Epidermal melanocyte (primary cell): ENCODE measurements around the gene THRB.
"Not testable (repeated sequence)": the region's sequence is repeated elsewhere in the genome, so short reads cannot be mapped to it uniquely, and the experiment has no call there.

Experiments
- DNase-seq: peaks from one replicate; pipeline ENCODE4 v3.0.0; 2011; ENCODE audit warnings: low spot score; ENCODE audit not compliant: insufficient read length

Gene THRB

DNA sequence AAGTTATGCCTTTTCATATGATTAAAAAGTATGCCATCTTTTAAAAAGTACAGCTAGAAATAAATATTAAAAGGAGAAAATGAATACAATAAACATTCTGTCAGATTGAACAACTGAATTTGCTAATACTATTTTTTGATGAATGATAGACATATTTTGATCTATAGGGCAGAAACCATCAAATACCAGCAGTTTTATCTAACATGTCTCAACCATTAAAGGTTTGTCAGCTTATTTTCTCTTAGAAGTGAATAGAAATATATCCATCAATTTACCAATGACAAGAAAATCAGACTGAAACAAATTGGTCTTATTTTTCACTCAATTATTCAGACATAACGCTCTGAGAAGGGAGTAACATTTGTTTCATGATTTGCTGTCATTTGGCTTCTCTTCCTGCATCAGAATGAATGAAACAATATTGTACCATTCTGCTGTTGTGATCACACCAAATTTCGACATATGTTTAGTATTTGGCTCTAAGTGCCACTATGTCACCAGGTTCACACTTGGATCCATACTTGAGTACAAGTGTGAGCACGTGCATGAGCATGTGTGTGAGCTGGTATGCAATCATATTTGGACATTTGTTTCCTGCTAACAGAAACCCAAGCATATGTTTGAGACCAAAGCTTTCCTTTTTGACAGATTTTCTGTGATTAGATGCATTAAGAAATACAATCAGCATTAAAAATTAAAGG lies 86.5 kb downstream of the THRB start:
- DNase-seq, result no peak

DNA sequence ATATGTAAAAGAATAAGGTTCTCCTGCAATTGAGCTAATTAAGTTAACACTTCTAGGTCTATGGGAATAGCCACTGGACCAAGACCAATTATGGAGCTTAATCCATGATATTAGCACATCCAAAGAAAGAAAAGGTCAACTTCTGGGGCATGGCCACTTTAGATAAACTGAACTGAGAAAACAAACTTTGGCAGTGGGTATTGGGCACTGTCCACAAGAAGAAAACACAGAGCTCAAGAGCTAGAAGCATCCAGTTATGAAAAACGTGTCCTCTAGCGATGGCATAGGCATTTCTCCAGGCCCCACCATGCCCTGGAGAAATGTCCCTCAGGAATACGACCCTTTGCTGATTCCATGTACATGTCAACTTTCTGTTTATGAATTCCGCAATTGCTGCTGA lies 87.8 kb downstream of the THRB start:
- DNase-seq, result no peak

DNA sequence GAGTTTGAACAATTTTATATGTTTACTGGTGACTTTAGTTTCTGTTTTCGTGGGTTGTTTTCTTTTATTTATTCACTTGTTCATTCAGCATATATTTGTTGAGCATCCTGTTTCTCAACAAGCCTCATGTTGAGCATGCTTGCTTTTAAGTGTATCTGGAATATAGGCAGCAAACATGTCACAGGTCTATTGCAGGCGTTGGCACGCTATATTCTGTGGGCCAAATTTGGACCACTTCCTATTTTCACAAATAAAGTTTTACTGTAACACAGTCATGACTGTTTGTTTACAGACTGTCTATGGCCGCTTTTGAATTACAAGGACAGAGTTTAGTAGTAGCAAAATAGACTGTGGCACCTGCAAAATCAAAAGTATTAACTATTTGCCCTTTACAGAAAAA lies 89.6 kb downstream of the THRB start:
- no peak for DNase-seq

DNA sequence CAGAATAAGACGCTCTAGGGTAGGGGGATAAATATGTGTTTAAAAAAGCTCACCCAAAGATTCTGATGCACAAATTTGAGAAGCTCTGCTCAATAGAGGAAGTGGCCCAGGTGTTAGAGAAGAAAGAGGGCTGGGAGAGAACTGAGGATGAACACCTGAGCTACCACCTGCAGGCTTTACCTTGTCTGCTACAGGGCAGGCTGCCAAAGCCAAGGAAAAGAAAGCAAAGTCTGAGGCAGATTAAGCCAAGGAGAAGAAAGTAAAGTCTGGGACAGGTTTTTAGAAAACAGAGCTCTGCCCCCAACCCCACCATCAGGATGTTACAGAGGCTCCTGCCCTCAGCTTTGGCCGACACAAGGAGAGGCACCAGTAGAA lies 92.9 kb downstream of the THRB start:
- no peak for DNase-seq

DNA sequence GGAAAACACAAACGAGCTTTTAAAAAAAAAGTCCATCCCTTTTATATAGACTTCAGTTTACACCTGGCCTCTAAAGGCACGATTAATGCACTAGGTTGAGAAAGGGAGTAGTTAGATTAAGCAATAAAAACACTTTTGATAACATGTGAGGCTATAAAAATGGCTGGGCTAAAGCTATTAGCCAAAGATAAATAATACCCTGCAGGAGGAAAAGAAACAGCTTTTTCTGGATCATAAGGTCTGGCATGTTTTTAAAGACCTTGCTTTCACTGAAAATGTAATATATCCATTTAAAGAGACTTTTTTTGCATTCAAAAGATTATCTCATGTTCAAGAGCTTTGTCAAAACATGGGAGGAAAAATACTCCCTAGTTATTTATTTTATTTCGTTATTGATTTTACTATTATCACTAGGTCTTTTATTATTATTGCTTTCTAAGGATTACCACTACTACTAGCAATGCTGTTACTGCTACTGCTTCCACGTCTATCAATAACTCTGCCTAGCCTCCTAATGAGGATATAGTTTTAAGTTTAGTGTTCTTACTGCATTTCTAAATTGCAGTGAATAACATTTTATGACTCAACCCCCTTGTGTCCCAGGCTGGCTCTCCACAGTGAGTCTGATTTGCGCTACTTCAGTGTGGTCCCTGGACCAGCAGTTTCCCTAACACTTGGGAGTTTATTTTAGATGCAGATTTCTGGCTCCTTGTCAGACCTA lies 93.4 kb downstream of the THRB start:
- no peak for DNase-seq

DNA sequence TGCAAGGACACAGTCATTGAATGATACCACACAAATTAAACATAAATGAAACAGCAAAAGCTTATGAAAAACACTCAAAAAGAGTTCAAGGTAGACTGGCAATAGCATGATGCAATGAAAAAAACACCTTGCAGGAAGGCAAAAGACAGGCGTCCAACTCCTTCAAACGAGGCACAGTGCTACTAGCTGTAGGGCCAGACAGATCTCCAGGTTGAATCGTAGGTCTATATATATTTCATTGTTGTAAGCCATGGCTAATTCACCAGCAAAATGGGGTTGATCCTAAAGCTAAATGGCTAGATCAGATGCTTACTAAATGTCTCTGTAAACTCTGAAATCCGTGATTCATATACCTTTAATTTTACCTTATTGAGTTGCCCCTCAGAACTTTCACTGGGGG lies 94.2 kb downstream of the THRB start:
- no peak for DNase-seq

DNA sequence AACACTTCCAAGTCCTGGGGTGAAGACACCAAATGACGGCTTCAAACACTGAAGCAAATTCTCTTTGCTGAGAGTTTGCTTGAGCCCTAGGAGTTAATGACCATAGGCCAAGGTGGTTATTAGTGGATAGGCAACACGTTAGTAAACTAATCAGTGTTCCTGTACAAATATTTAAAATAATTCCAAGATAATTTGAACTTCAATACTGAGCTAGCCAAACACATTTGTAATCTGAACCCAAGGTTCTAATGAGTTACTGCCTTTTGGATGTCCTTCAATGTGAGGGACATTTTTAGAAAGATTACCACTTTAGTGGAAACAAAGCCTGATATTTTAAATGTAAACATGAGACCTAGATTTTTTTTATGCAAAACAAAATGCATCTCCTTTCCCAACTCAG lies 94.6 kb downstream of the THRB start:
- no peak for DNase-seq

DNA sequence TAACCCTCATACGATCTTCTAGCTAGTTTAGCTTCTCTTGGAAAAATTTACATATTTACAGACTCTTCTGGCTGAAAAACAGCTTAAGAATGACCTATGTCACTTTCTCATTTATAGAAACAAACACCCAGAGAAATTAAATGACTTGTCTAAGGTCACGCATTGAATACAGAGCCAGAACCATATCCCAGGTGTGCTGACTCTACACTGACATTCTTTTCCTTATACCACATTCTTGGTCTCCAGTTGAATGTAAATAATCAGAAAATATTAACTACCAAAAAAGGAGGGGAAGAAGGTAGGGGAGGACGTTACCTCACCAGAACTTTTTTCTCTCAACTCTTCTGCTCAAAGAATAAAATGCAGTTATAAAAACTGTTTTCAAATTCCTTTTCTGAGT lies 95.0 kb downstream of the THRB start:
- no peak for DNase-seq

DNA sequence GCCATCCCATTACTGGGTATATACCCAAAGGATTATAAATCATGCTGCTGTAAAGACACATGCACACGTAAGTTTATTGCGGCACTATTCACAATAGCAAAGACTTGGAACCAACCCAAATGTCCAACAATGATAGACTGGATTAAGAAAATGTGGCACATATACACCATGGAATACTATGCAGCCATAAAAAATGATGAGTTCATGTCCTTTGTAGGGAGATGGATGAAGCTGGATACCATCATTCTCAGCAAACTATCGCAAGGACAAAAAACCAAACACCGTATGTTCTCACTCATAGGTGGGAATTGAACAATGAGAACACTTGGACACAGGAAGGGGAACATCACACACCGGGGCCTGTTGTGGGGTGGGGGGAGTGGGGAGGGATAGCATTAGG lies 95.9 kb downstream of the THRB start:
- not testable (repeated sequence) for DNase-seq

DNA sequence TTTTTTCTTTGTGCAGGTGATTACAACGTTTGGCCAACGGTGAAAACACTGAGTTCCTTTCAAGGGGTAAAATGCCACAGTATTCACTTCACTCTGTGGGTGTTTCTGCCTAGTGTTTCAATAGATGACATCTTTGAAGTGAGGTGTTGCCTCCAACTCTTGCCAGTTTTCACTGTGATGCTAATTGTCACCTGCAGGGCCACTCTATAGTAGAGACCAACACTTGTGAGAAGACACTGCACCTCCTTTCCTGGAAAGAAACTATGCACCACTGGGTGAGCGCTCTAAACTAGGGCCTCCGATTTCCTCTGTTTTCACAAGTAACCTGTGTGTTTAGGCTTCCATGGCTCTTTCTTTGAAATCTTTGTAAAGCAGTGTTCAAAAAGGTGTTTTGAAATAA lies 98.3 kb downstream of the THRB start:
- DNase-seq, result no peak

DNA sequence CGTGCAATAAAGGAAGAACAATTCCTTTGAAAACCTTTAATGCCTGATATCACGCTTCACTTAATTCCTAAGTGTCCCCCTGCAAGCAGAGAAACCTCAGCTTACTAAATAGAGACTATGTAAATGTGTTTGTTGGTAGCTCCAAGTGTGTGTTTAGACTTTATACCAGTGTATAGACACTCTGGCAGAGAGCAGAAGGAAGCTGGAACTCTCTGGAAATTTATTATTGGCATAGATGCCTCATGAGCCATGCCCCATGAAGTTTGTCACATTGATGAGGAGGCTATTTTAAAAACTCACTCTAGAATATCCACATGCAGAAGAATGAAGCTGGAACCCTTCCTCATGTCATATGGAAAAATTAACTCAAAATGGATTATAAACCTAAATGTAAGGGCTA lies 99.9 kb downstream of the THRB start:
- DNase-seq, result no peak

DNA sequence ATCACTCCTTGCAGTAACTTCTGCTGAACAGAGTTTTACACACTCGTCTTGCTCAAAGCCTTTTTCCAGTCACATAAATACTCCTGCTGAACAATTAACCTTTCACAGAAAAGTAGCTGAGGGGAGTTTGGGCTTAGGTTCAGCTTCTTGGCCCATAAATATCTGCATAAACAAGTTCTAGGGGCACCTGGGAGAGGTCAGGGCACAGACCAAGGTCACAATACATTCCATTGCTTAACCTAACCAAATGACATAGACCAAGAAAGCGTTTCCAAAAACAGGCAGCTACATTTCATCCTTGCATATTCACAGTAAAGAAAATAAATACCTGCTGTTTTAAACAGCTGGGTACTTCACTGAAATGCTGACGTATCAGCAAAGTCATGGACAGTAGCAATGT lies 101.3 kb downstream of the THRB start:
- DNase-seq, result no peak

DNA sequence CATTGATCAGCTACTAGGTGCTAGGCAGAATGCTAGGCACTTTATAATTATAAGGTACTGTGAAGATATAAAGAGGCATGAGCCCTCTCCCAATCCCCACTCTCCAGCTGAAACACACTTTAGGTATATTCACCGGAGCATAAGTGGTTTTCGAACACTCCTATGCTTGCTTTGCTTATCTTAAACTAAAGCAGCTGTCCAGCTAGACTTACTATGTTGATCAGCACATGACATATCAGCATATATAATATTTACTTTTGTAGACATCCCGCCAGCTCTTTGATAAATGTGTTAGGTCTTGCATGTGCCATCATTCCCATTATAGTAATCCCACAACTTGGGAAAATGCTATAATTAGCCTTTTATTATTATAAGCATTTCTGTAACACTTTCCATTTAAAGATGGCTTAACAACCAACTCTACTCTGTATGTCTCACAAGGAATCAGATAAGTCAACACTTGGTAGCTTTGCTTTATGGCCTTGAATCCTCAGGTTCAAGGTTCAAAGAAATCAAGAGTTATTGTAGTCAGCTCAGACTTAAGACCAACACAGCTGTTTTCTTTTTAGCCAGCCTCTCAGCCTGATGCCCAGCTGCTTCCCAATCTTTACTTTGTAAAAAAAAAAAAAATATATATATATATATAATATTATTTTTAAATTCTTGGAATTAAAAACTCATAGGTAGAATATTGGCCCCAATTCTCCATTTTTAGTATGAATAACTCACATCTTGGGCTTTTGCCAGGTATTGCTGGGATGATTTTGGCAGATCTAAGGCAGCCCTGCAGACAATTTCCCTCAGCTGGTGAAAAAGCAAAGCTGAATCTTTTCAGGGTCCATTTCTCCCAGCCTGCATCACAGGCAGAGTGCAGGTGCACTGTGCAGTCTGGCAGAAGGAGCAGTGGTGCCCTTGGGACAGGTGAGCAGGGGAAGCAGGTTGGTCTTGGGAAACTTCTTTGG lies 104.2 kb downstream of the THRB start:
- no peak for DNase-seq

DNA sequence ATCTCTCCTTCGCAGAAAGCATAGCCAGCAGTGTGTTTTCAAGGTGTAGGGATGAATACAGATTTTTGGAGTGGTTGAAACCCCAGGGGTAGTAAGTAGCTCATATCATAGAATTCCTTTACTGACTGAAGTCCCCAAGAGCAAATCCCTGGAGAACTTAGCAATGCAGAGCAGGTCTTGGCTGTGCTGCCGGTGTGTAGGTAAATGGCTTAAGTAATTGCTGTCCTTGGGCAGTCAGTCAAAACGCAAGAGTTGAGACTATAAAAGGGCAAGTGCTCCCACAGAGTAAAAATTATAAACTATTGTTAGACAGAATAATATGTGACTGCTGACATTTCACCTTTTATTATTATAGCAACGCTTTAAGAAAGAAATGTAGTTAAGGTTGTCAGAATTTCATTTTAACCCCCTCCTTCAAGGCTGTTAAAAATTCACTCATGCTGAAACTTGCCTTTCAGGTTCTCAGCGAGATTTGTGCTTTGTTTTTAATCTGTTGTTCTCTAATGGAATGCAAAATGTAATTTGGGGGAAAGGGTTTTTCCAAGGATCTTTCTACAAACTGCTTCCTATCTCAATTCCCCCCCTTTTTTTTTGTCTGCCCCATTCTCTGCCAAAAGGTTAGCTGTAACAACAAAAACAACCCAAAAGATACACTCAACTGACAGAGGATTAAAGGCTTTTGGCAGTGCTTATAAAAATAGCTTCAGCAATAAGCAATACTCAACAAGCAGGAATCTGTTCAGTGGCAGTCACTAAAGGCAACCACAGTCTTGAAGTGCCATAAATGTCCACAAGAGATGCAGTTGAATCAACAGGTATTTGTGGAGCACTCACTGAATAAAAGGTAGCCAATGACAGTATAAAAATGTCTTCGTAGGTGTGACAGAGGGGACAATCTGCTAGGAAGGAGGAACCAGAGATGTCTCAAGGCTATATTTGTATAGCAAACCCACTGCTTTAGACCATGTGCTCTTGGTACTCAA lies 105.3 kb downstream of the THRB start:
- no peak for DNase-seq

DNA sequence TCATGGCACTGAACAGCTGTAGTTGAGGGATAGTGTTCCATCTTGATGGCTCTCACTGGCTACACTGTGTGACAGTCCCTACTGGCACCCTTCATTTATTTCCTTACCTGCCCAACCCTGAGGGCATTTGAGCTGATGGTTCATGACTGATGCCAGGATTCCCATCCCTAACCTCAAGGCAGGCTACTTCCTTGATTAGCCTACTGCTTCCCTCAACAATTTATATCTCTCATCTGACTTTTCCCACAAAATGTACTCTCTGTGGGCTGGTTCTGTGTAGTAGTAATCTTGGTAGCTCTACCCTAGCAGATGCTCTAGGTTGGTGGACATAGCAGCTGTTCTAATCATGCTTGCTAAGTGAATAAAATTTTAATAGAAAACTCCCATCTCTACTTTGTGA lies 106.0 kb downstream of the THRB start:
- DNase-seq, result no peak

DNA sequence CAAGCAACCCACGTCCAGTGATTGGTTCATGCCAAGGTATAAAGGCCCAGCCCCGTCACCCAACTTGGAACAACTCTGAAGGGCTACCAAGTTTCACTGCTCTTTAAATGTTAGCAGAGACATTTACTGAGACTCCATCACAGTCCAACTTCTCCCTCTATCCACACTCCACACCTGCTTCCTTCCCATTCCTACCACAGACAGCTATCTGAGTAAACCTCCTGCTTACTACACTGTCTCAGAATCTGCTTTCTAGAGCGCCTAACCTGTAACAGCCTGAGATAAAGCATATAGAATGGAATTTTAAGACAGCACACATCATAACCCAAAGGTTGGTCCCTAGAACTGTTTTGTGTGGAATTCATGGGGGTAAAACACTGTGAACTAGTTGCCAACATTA lies 106.5 kb downstream of the THRB start:
- no peak for DNase-seq

DNA sequence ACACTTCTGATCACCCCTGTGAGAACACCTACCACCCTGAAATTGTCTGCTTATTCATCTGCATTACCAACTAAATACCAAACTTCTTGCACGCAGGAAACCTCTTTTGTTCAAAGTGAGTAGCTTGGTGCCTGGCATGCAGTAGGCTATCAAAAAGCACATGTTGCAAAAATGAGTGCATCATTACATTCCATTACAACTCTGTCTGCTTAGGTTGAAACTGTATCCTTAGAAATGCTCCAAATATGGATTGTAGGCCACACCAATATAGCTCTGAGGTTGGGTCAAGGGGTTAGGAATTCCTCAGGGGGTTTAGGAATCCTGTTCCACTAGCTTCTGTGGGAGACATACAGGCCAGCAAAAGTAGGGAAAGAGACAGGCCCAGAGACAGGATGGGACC lies 107.2 kb downstream of the THRB start:
- no peak for DNase-seq

DNA sequence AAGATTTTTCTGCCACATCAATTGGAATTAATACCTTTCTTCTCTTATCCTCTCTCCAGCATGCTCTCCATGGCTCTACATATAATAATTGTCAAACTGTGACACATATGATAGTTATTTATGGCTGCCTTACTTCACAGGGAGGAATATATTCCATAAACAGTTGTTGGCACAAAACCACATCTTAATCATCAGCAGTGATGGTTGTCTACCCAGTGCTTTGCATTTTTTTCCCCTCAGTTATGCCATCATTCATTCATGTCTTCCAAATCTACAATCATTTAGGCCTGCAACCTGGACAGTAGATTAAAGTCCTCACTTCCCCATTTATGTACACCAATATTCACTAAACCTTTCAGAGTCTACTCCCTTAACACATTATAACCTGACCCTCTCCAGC lies 107.7 kb downstream of the THRB start:
- no peak for DNase-seq

DNA sequence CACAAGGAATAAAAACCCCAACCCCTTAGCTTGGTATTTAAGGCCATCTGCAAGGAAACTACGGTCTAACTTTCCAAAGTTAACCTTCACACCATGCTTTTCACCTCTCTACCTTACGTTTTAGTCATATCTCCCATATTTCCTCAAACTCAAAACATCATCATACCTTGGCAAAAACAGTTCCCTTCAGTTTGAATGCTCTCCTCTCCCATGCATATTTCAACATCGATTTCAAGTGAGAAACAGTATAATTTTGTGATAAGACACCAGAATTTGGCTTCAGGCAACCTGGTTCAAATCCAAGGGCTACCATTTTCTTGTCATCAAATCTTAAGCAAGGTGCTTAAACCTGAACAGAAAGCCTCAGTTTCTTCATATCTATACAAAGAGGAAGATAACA lies 108.2 kb downstream of the THRB start:
- DNase-seq, result no peak

DNA sequence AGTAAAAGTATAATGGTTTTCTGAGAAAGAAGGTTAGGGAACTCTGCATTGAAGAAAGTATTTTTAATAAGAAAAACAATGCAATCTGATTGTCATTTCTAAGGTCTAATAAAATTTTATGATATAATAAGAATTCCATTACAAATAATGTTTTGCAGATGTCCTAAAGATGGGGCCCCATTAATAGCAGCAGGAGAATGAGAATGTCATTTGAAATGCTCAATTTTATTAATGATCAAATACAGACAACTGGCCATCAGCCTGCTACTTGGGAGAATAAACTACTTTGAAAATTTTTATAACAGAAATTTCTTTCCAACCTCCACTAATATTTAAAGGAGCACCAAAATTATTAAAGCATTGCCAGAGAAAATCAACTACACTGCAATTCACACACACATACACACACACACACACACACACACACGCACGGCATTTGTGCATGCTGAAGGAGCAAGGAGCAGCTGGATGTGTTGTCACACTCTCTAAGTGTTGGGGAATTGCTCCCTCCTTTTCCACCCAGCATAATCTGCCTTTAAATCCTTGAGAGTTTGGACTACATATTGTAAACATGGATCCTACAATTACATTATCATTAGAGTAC lies 109.5 kb downstream of the THRB start:
- no peak for DNase-seq

DNA sequence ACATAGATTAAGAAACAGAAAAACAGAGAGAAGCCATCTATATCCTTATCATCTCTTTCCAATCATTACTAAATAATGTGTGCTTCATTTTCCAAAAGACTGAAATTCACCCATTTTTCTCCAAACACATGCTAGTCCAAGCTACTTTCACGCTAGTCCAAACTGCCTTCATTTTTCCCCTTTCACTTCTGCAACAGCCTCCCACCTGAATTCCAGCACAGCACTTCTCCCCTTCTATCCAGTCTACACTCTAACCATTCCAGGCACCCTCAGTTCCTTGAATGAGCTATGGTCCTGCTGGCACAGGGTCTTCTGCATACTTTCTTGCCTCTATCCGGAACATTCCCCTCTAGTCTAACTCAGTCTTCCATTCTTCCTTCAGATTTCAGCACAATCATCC lies 112.0 kb downstream of the THRB start:
- no peak for DNase-seq
